KMS-11 (cell line): Measurements from ENCODE around the gene FOXN1.

ENCODE experiments used
- H2AFZ ChIP-seq: fragments of 200-600 bp; sonication (generic); 2 replicates; pipeline ENCODE4 v1.6.1; 2016; ENCODE audit warnings: antibody characterized with exemption, mixed run types, low read depth
- H3K27ac ChIP-seq: fragments of 200-600 bp; sonication (generic); 2 replicates; pipeline ENCODE4 v1.6.1; 2016; ENCODE audit warnings: mild to moderate bottlenecking, mixed run types
- H3K27me3 ChIP-seq: fragments of 200-600 bp; sonication (generic); 2 replicates; pipeline ENCODE4 v1.6.1; 2017; ENCODE audit warnings: mild to moderate bottlenecking, low read depth, mixed run types, moderate library complexity; ENCODE audit not compliant: insufficient read depth
- H3K36me3 ChIP-seq: fragments of 200-600 bp; sonication (generic); 2 replicates; pipeline ENCODE4 v1.6.1; 2017; ENCODE audit warnings: mild to moderate bottlenecking, mixed run types; ENCODE audit not compliant: insufficient read depth
- H3K4me1 ChIP-seq: fragments of 200-600 bp; sonication (generic); 2 replicates; pipeline ENCODE4 v1.6.1; 2016; ENCODE audit warnings: mild to moderate bottlenecking, low read depth, mixed run types; ENCODE audit not compliant: poor library complexity, severe bottlenecking
- H3K4me2 ChIP-seq: fragments of 200-600 bp; sonication (generic); 2 replicates; pipeline ENCODE4 v1.7.0; 2016; ENCODE audit warnings: mild to moderate bottlenecking, mixed run types
- H3K4me3 ChIP-seq: fragments of 200-600 bp; sonication (generic); IDR thresholded peaks from 2 replicates; pipeline ENCODE4 v1.6.1; 2017; ENCODE audit warnings: low read depth, low read length, mixed read lengths; ENCODE audit not compliant: insufficient read depth
- H3K79me2 ChIP-seq: fragments of 200-600 bp; sonication (generic); 2 replicates; pipeline ENCODE4 v1.6.1; 2016; ENCODE audit warnings: low read depth, mixed run types; ENCODE audit not compliant: insufficient read depth
- H3K9ac ChIP-seq: fragments of 200-600 bp; sonication (generic); 2 replicates; pipeline ENCODE4 v1.6.1; 2016; ENCODE audit warnings: mild to moderate bottlenecking, mixed run types
- H4K20me1 ChIP-seq: fragments of 200-600 bp; sonication (generic); 2 replicates; pipeline ENCODE4 v1.6.1; 2016; ENCODE audit warnings: mild to moderate bottlenecking, mixed run types; ENCODE audit not compliant: insufficient read depth
- TF ChIP-seq, protein P1 (sequence below): fragments of 200-600 bp; sonication (generic); conservative IDR thresholded peaks from 2 replicates; pipeline ENCODE4 v1.6.1; 2017; ENCODE audit warnings: low read depth, mild to moderate bottlenecking, antibody characterized with exemption, low read length, moderate library complexity, mixed read lengths

Gene FOXN1

DNA sequence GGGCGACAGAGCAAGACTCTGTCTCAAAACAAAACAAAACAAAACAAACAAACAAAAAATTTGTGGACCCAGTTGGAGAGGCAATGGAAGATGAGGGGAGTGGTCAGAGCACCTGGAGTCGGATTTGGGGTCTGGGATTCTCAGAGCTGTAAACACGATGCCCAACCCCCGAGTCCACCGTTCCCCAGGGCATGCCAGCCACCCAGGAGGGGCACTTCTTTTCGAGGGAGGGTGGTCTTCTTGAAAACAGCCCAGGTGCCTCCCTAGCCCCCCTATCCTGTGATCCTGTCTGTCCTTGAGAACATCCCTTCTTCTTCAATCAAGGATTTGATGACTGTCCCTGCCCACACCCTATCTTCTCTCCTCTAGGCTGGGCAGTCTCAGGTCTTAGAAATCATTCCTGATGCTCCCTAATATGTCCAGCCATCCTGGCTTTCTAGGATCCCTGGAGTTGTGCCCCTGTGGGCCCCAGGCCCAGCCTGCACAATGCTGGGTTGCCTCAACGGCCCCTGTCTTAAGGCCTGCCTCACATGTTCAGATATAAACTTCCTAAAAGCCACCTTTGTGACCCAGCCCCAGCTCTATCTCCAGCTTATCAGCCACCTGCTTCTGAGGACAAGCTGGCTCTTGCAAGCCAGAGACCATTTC, 35.8 kb upstream of the FOXN1 start:
- TF ChIP-seq, protein P1, sequence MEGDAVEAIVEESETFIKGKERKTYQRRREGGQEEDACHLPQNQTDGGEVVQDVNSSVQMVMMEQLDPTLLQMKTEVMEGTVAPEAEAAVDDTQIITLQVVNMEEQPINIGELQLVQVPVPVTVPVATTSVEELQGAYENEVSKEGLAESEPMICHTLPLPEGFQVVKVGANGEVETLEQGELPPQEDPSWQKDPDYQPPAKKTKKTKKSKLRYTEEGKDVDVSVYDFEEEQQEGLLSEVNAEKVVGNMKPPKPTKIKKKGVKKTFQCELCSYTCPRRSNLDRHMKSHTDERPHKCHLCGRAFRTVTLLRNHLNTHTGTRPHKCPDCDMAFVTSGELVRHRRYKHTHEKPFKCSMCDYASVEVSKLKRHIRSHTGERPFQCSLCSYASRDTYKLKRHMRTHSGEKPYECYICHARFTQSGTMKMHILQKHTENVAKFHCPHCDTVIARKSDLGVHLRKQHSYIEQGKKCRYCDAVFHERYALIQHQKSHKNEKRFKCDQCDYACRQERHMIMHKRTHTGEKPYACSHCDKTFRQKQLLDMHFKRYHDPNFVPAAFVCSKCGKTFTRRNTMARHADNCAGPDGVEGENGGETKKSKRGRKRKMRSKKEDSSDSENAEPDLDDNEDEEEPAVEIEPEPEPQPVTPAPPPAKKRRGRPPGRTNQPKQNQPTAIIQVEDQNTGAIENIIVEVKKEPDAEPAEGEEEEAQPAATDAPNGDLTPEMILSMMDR: no peak
- no peak overlapping the region for H3K4me2 ChIP-seq
- no peak overlapping the region for H3K4me3 ChIP-seq
- H3K36me3 ChIP-seq: no peaks in the 10 kb centered on the region
- H2AFZ ChIP-seq: no peak overlapping the region
- H4K20me1 ChIP-seq: no peaks in the 10 kb centered on the region
- H3K9ac ChIP-seq: no peak overlapping the region
- no peaks in the 10 kb centered on the region for H3K79me2 ChIP-seq
- H3K4me1 ChIP-seq: no peaks in the 10 kb centered on the region
- no peaks in the 10 kb centered on the region for H3K27me3 ChIP-seq
- no peak overlapping the region for H3K27ac ChIP-seq

DNA sequence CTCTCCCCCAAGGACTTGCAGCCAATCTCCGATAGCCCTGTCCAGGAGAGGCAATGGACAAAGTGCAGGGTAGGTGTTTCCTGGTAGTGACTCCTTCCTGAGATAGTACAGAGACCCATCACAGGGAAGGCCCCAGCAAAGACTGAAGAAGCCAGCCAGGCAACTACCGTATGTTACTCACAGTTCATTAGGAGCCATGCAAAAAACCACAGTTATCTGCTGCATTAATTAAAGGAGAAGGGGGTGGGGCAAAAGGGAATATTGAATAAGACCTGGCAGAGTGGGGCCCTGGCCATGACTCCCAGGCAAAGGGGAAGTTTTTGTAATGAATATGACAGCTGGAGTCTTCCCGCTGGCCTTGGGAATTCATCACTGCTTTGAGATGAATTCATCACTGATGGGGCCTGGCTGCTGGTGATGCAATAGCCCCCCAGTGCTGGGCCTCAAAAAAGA, 35.2 kb upstream of the FOXN1 start:
- TF ChIP-seq, protein P1: no peak
- Histone ChIP-seq H3K36me3 (no peaks in the 10 kb centered on the region), H4K20me1 (no peaks in the 10 kb centered on the region), H3K27me3 (no peaks in the 10 kb centered on the region), H2AFZ (no peak overlapping the region), H3K27ac (no peak overlapping the region), H3K4me2 (no peak overlapping the region), H3K9ac (no peak overlapping the region), H3K4me3 (no peak overlapping the region), H3K4me1 (no peaks in the 10 kb centered on the region), H3K79me2 (no peaks in the 10 kb centered on the region)

DNA sequence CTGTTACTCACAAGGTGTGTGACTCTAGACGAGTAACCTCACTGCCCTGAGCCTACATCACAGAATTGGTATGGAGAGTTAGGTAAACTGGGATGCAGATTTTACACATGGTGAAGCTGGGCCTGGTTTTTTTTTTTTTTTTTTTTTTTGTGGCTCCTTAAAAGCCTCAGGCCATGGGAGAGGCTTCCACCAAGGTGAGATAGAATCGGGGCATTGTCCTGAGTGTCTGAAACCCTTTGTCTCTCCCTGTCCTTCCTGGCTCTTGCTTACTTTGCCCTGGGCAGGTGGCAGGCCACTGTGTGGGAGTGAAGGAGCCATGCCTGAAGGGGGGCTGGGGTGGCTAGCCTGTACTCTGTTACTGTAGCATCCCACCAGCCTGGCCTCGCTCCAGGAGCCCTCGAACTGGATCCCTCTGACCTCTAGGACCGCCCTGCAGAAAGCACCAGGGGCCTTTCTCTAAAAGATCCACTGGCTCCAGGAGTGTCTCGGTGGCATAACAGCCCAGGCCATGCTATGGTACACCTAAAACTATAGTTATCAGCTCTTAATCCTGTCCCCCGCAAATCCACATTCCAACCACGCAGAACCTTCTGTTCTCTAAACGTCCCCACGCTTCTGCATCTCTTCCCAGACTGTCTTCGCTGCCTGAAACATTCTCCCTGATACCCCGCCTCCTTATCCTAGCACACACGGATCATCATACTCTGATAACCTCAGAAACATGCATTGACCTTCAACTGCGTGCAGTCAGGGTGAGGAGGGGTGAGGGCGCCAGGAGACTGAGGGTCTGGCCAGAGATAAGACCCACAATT, 34.4 kb upstream of the FOXN1 start:
- Histone ChIP-seq H3K9ac (no peak overlapping the region), H3K79me2 (no peaks in the 10 kb centered on the region), H3K4me1 (no peaks in the 10 kb centered on the region), H3K27me3 (no peaks in the 10 kb centered on the region), H2AFZ (no peak overlapping the region), H3K4me2 (no peak overlapping the region), H3K27ac (no peak overlapping the region), H3K4me3 (no peak overlapping the region), H4K20me1 (no peaks in the 10 kb centered on the region), H3K36me3 (no peaks in the 10 kb centered on the region)
- TF ChIP-seq, protein P1: no peak

DNA sequence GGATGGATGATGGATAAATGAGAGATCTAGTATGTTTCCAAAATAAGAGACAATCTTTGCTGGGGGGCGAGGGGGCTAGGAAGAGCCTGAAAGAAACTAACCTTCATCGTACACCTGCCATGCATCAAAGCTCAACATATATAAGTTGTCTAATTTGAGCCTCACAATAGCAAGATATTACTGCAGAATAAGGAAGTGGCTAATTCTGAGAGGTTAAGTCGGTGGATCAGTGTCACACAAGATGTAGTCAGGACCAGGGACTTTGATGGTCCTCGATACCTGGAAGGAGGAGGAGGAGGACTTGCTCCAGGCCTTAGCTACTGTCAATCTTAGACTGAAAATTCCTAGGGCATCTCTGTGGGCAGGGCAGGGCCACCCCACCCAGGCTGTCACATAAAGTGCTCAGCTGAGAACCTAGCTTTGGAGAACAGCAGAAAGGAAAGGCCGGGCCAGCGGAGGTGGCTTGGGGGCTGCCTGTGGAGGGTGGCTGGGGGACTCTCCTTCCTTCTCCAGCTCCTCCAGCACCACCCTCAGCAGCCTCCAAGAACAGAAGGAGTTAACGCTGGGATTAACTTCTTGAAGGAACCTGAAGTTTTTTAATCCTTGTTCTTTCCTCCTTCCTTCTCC, 33.2 kb upstream of the FOXN1 start:
- H3K27me3 ChIP-seq: no peaks in the 10 kb centered on the region
- H3K9ac ChIP-seq: no peak overlapping the region
- no peaks in the 10 kb centered on the region for H3K4me1 ChIP-seq
- TF ChIP-seq, protein P1: no peak
- H4K20me1 ChIP-seq: no peaks in the 10 kb centered on the region
- no peaks in the 10 kb centered on the region for H3K36me3 ChIP-seq
- no peak overlapping the region for H3K4me2 ChIP-seq
- no peak overlapping the region for H3K27ac ChIP-seq
- H2AFZ ChIP-seq: no peak overlapping the region
- no peaks in the 10 kb centered on the region for H3K79me2 ChIP-seq
- no peak overlapping the region for H3K4me3 ChIP-seq
